Mesenchymal stem cell (in vitro differentiated cells and primary cell): ENCODE data around the gene NOCT.
"Not testable (repeated sequence)": the region's sequence is repeated elsewhere in the genome, so short reads cannot be mapped to it uniquely, and the experiment has no call there.

Experiments
- DNase-seq: peaks from one replicate; pipeline ENCODE4 v3.0.0-alpha.2; 2013
- H2AFZ ChIP-seq: one replicate; pipeline ENCODE4 v1.6.1; 2013; ENCODE audit warnings: low read depth, mild to moderate bottlenecking, control low read depth, inconsistent platforms, low read length, moderate library complexity
- H2AK5ac ChIP-seq: 2 replicates; pipeline ENCODE4 v1.6.1; 2013; ENCODE audit warnings: low read length, moderate library complexity, mild to moderate bottlenecking, inconsistent platforms; ENCODE audit not compliant: severe bottlenecking
- H2BK120ac ChIP-seq: one replicate; pipeline ENCODE4 v1.6.1; 2013; ENCODE audit warnings: low read depth, mild to moderate bottlenecking, inconsistent platforms, low read length, moderate library complexity
- H2BK12ac ChIP-seq, 2 experiments: one replicate each; pipeline ENCODE4 v1.6.1; 2013; ENCODE audit warnings: inconsistent platforms in 2 of 2, low read length in 2 of 2, mild to moderate bottlenecking in 2 of 2, moderate library complexity in 2 of 2, control low read depth in 1 of 2
- H2BK15ac ChIP-seq: one replicate; pipeline ENCODE4 v1.6.1; 2013; ENCODE audit warnings: mild to moderate bottlenecking, low read depth, inconsistent platforms; ENCODE audit not compliant: poor library complexity, severe bottlenecking
- H2BK5ac ChIP-seq: 2 replicates; pipeline ENCODE4 v1.6.1; 2013; ENCODE audit warnings: low read depth, mild to moderate bottlenecking, low read length, control low read depth, inconsistent platforms; ENCODE audit not compliant: poor library complexity, severe bottlenecking
- H3K14ac ChIP-seq, 2 experiments: one replicate each; pipeline ENCODE4 v1.6.1; 2013; ENCODE audit warnings: inconsistent platforms in 2 of 2, low read length in 2 of 2, control low read depth in 1 of 2, mild to moderate bottlenecking in 1 of 2, moderate library complexity in 1 of 2
- H3K18ac ChIP-seq, 2 experiments: one replicate each; pipeline ENCODE4 v1.6.1; 2013; ENCODE audit warnings: inconsistent platforms in 2 of 2, low read length in 2 of 2, control low read depth in 1 of 2, low read depth in 1 of 2, mild to moderate bottlenecking in 1 of 2
- H3K23ac ChIP-seq, 2 experiments: one replicate each; pipeline ENCODE4 v1.6.1; 2013; ENCODE audit warnings: inconsistent platforms in 2 of 2, low read length in 2 of 2, mild to moderate bottlenecking in 2 of 2, moderate library complexity in 2 of 2, control low read depth in 1 of 2
- H3K27ac ChIP-seq: 2 replicates; pipeline ENCODE4 v1.5.1; 2013; ENCODE audit warnings: mild to moderate bottlenecking, moderate library complexity, low read length, control low read depth, inconsistent platforms; ENCODE audit not compliant: poor library complexity, severe bottlenecking
- H3K27me3 ChIP-seq, 2 experiments: 2 replicates each; pipeline versions ENCODE4 v1.6.1 to v1.7.0; 2013; ENCODE audit warnings: low read length in 2 of 2, mild to moderate bottlenecking in 2 of 2, moderate library complexity in 2 of 2, control low read depth in 1 of 2, inconsistent platforms in 1 of 2; ENCODE audit not compliant: control insufficient read depth in 1 of 2, insufficient read depth in 1 of 2
- H3K36me3 ChIP-seq, 2 experiments: 2 replicates each; pipeline versions ENCODE4 v1.6.1 to v1.7.0; 2013; ENCODE audit warnings: low read length in 2 of 2, control low read depth in 1 of 2, inconsistent platforms in 1 of 2, low read depth in 1 of 2, mild to moderate bottlenecking in 1 of 2; ENCODE audit not compliant: insufficient read depth in 2 of 2, control insufficient read depth in 1 of 2
- H3K4ac ChIP-seq, 2 experiments: one replicate each; pipeline ENCODE4 v1.6.1; 2013; ENCODE audit warnings: inconsistent platforms in 2 of 2, low read length in 2 of 2, mild to moderate bottlenecking in 2 of 2, moderate library complexity in 2 of 2, control low read depth in 1 of 2, low read depth in 1 of 2
- H3K4me1 ChIP-seq: 2 replicates; pipeline ENCODE4 v1.6.1; 2013; ENCODE audit warnings: low read depth, low read length, control low read depth; ENCODE audit not compliant: control insufficient read depth, insufficient read depth
- H3K4me2 ChIP-seq: 2 replicates; pipeline ENCODE4 v1.6.1; 2013; ENCODE audit warnings: low read length, mild to moderate bottlenecking, inconsistent platforms; ENCODE audit not compliant: poor library complexity, severe bottlenecking
- H3K4me3 ChIP-seq, 2 experiments: 2 replicates each; pipeline versions ENCODE4 v1.5.1 to v1.7.0; 2013; ENCODE audit warnings: low read length in 2 of 2, mild to moderate bottlenecking in 2 of 2, control low read depth in 1 of 2, low read depth in 1 of 2; ENCODE audit not compliant: insufficient read depth in 1 of 2
- H3K79me1 ChIP-seq: replicated peaks from 2 replicates; pipeline ENCODE4 v1.6.1; 2013; ENCODE audit warnings: mild to moderate bottlenecking, control low read depth, low read length, inconsistent platforms; ENCODE audit not compliant: poor library complexity, severe bottlenecking
- H3K9ac ChIP-seq: 2 replicates; pipeline ENCODE4 v1.7.0; 2013; ENCODE audit warnings: mild to moderate bottlenecking, low read length, moderate library complexity
- H3K9me3 ChIP-seq: 2 replicates; pipeline ENCODE4 v1.7.0; 2013; ENCODE audit warnings: mild to moderate bottlenecking, low read length; ENCODE audit not compliant: control insufficient read depth
- H4K8ac ChIP-seq: one replicate; pipeline ENCODE4 v1.6.1; 2013; ENCODE audit warnings: inconsistent platforms, mild to moderate bottlenecking, low read length, moderate library complexity
- H4K91ac ChIP-seq: one replicate; pipeline ENCODE4 v1.6.1; 2013; ENCODE audit warnings: mild to moderate bottlenecking, low read length, inconsistent platforms
- WGBS: methylation state at CpG from one replicate; pipeline ENCODE4 v1.1.7; 2013; ENCODE audit warnings: mixed read lengths; 5-methylcytosine and 5-hydroxymethylcytosine counted together

NOCT gene

GRCh38 chr4:139000134-139000533 lies 15.4 kb upstream of the NOCT start:
- H3K14ac ChIP-seq, H3K4me2 ChIP-seq, H3K4me1 ChIP-seq, H3K18ac ChIP-seq, H3K27me3 ChIP-seq, H2BK120ac ChIP-seq, H2BK15ac ChIP-seq, H2BK5ac ChIP-seq, H2BK12ac ChIP-seq, H3K27ac ChIP-seq, H3K36me3 ChIP-seq, H2AK5ac ChIP-seq, H3K79me1 ChIP-seq, H3K4ac ChIP-seq, DNase-seq, H4K91ac ChIP-seq, H3K23ac ChIP-seq, H2AFZ ChIP-seq, H3K9me3 ChIP-seq, H4K8ac ChIP-seq, H3K9ac ChIP-seq, H3K4me3 ChIP-seq: not testable (repeated sequence)
- WGBS: 94% methylated on average over 5 of the region's 5 CpGs

GRCh38 chr4:139001430-139001829 lies 14.2 kb upstream of the NOCT start:
- not testable (repeated sequence) for H2AFZ ChIP-seq, H4K8ac ChIP-seq, H3K4me2 ChIP-seq, H2BK5ac ChIP-seq, H2AK5ac ChIP-seq, H3K79me1 ChIP-seq, H3K4me3 ChIP-seq, H3K27ac ChIP-seq, H3K4me1 ChIP-seq, H2BK12ac ChIP-seq, H3K9ac ChIP-seq, H3K27me3 ChIP-seq, H3K18ac ChIP-seq, H3K9me3 ChIP-seq, H2BK15ac ChIP-seq, H2BK120ac ChIP-seq, H3K36me3 ChIP-seq, H3K23ac ChIP-seq, H3K14ac ChIP-seq, H4K91ac ChIP-seq, H3K4ac ChIP-seq, DNase-seq
- WGBS: 96% methylated on average over 4 of the region's 7 CpGs

- H2BK120ac ChIP-seq, H3K9me3 ChIP-seq, H4K91ac ChIP-seq, H3K27ac ChIP-seq, H2BK15ac ChIP-seq, DNase-seq, H4K8ac ChIP-seq, H3K4me2 ChIP-seq, H3K79me1 ChIP-seq, H3K18ac ChIP-seq, H3K4me1 ChIP-seq, H3K9ac ChIP-seq, H3K4ac ChIP-seq, H2BK5ac ChIP-seq, H3K27me3 ChIP-seq, H3K23ac ChIP-seq, H2AK5ac ChIP-seq, H2BK12ac ChIP-seq, H2AFZ ChIP-seq, H3K4me3 ChIP-seq, H3K14ac ChIP-seq, H3K36me3 ChIP-seq: not testable (repeated sequence)
- 95% methylated on average over 3 of the region's 4 CpGs for WGBS
These were observed 11.9 kb upstream of the NOCT start for GRCh38 chr4:139003668-139004067.

GRCh38 chr4:139005774-139006173 lies 9.8 kb upstream of the NOCT start:
- Histone ChIP-seq H4K91ac (no peak overlapping the region), H3K18ac (no peak overlapping the region), H3K27ac (no peak overlapping the region), H3K79me1 (no peaks in the 10 kb centered on the region), H2BK5ac (no peak overlapping the region), H2BK12ac (no peak overlapping the region), H3K4ac (no peak overlapping the region), H3K4me1 (no peaks in the 10 kb centered on the region), H3K14ac (no peak overlapping the region), H2AFZ (no peak overlapping the region), H3K4me3 (no peak overlapping the region), H3K4me2 (no peak overlapping the region), H2BK120ac (no peak overlapping the region), H3K27me3 (no peaks in the 10 kb centered on the region), H3K9me3 (peaks cover 8% of the 10 kb centered on the region), H3K9ac (no peak overlapping the region), H2AK5ac (no peak overlapping the region), H2BK15ac (no peak overlapping the region), H3K36me3 (no peaks in the 10 kb centered on the region), H3K23ac (no peak overlapping the region), H4K8ac (no peak overlapping the region)
- DNase-seq: no peak
- 97% methylated on average over 3 of the region's 5 CpGs for WGBS
